CD14-positive monocyte (primary cell): ENCODE measurements around the gene CCR1. TPM values are rescaled to one million over a fixed set of nuclear protein-coding genes. Genes with fewer than 3 reads are reported as not detected.

ENCODE experiments used
- DNase-seq, 3 donors: peaks; one replicate each; pipeline ENCODE4 v3.0.0-alpha.2; 2011 to 2022
- H2AFZ ChIP-seq: 2 replicates; pipeline ENCODE4 v1.6.0; 2012; ENCODE audit warnings: mild to moderate bottlenecking, low read depth, low read length, inconsistent platforms; ENCODE audit not compliant: insufficient read depth, poor library complexity, severe bottlenecking
- H3K27ac ChIP-seq, 2 donors: 1 replicate in 1 of 2; 2 replicates in 1 of 2; pipeline ENCODE4 v1.5.1; 2012 to 2013; ENCODE audit warnings: low read length in 2 of 2, control low read depth in 1 of 2, inconsistent platforms in 1 of 2, low read depth in 1 of 2, mild to moderate bottlenecking in 1 of 2
- H3K27me3 ChIP-seq, 2 donors: one replicate each; pipeline versions ENCODE4 v1.6.0 to v1.6.1; 2011 to 2013; ENCODE audit warnings: low read length in 2 of 2; ENCODE audit not compliant: control insufficient read depth in 2 of 2, insufficient read depth in 2 of 2
- H3K36me3 ChIP-seq, 2 donors: replicated peaks in 1 of 2; 1 replicate in 1 of 2; 2 replicates in 1 of 2; pipeline versions ENCODE4 v1.5.1 to v1.6.1; 2012 to 2013; ENCODE audit warnings: low read length in 2 of 2, control low read depth in 1 of 2, inconsistent platforms in 1 of 2, mild to moderate bottlenecking in 1 of 2; ENCODE audit not compliant: insufficient read depth in 2 of 2, control insufficient read depth in 1 of 2
- H3K4me1 ChIP-seq, 2 donors: 1 replicate in 1 of 2; 2 replicates in 1 of 2; pipeline versions ENCODE4 v1.5.1 to v1.6.1; 2012 to 2013; ENCODE audit warnings: low read length in 2 of 2, control low read depth in 1 of 2, inconsistent platforms in 1 of 2, mild to moderate bottlenecking in 1 of 2, moderate library complexity in 1 of 2; ENCODE audit not compliant: insufficient read depth in 2 of 2, control insufficient read depth in 1 of 2
- H3K4me2 ChIP-seq: replicated peaks from 2 replicates; pipeline ENCODE3; 2012; ENCODE audit warnings: low read length, moderate library complexity, mild to moderate bottlenecking; ENCODE audit not compliant: poor library complexity, severe bottlenecking; ENCODE audit errors: extremely low read depth
- H3K4me3 ChIP-seq, 3 experiments: fragments of 200-600 bp in 1 of 3; sonication (generic) in 1 of 3; replicated peaks in 1 of 3; 1 replicate in 2 of 3; 2 replicates in 1 of 3; pipeline ENCODE4 v1.5.1; 2011 to 2013; ENCODE audit warnings: low read length in 3 of 3, mild to moderate bottlenecking in 3 of 3, control low read depth in 2 of 3, low read depth in 2 of 3, inconsistent platforms in 1 of 3, moderate library complexity in 1 of 3
- H3K79me2 ChIP-seq: 2 replicates; pipeline ENCODE4 v1.6.0; 2012; ENCODE audit warnings: mild to moderate bottlenecking, control low read depth, inconsistent platforms, low read length, moderate library complexity; ENCODE audit not compliant: insufficient read depth
- H3K9ac ChIP-seq: 2 replicates; pipeline ENCODE4 v1.6.0; 2017; ENCODE audit warnings: low read length, mild to moderate bottlenecking; ENCODE audit not compliant: insufficient read depth, poor library complexity, severe bottlenecking
- H3K9me3 ChIP-seq, 2 donors: replicated peaks in 1 of 2; 1 replicate in 1 of 2; 2 replicates in 1 of 2; pipeline versions ENCODE4 v1.5.1 to v1.6.1; 2012 to 2013; ENCODE audit warnings: low read length in 2 of 2, control low read depth in 1 of 2; ENCODE audit not compliant: control insufficient read depth in 1 of 2, insufficient read depth in 1 of 2
- H4K20me1 ChIP-seq: 2 replicates; pipeline ENCODE4 v1.6.0; 2012; ENCODE audit warnings: mild to moderate bottlenecking, low read length, control low read depth, moderate library complexity; ENCODE audit not compliant: insufficient read depth
- H3K27ac Mint-ChIP-seq, 7 donors: one replicate each; pipeline ENCODE4 v1.8.0; 2020; ENCODE audit warnings: mild to moderate bottlenecking in 7 of 7, mixed read lengths in 7 of 7, moderate library complexity in 6 of 7, inconsistent platforms in 2 of 7
- H3K27me3 Mint-ChIP-seq, 3 donors: one replicate each; pipeline ENCODE4 v1.8.0; 2021 to 2022; ENCODE audit warnings: low read depth in 3 of 3, mild to moderate bottlenecking in 3 of 3, mixed read lengths in 3 of 3, moderate library complexity in 3 of 3, inconsistent platforms in 1 of 3
- H3K36me3 Mint-ChIP-seq, 2 donors: one replicate each; pipeline ENCODE4 v1.8.0; 2020; ENCODE audit warnings: mixed read lengths in 2 of 2, inconsistent platforms in 1 of 2, mild to moderate bottlenecking in 1 of 2
- H3K4me1 Mint-ChIP-seq: one replicate; pipeline ENCODE4 v1.8.0; 2020; ENCODE audit warnings: mild to moderate bottlenecking, mixed read lengths
- H3K4me3 Mint-ChIP-seq, 2 donors: one replicate each; pipeline ENCODE4 v1.8.0; 2020; ENCODE audit warnings: mild to moderate bottlenecking in 2 of 2, mixed read lengths in 2 of 2, moderate library complexity in 1 of 2
- H3K9me3 Mint-ChIP-seq, 7 donors: one replicate each; pipeline ENCODE4 v1.8.0; 2020 to 2022; ENCODE audit warnings: mixed read lengths in 7 of 7, mild to moderate bottlenecking in 6 of 7, moderate library complexity in 6 of 7, inconsistent platforms in 2 of 7
- WGBS: methylation state at CpG from one replicate; pipeline ENCODE4 v1.1.5; 2013; ENCODE audit warnings: missing lambda C conversion rate; ENCODE audit not compliant: insufficient coverage; 5-methylcytosine and 5-hydroxymethylcytosine counted together
- intact Hi-C, 2 donors: fragments of 100-400 bp; cut with micrococcal nuclease; formaldehyde crosslinking; loops; one replicate each; pipeline versions ENCODE4 v1.15.0 to v1.15.1; 2023
- polyA plus RNA-seq, 3 donors: library from polyadenylated mRNA; depleted of rRNA in 1 of 3; unstranded in 2 of 3; stranded (reverse) in 1 of 3; fragments of 300-500 nt in 2 of 3; fragments of >200 nt in 1 of 3; fragmentation: Illumina TruSeq in 2 of 3; gene quantifications; 1 replicate in 2 of 3; 2 replicates in 1 of 3; pipeline ENCODE4 v1.2.3, GENCODE V29; 2012 to 2021
- TF ChIP-seq, protein P1 (sequence below): fragments of 200-600 bp; IDR thresholded peaks from one replicate; pipeline ENCODE4 v1.8.0; 2022; ENCODE audit warnings: antibody characterized with exemption, mild to moderate bottlenecking

Gene CCR1
- polyA plus RNA-seq, 3 donors = 56.7 to 304 (median 233) TPM

DNA sequence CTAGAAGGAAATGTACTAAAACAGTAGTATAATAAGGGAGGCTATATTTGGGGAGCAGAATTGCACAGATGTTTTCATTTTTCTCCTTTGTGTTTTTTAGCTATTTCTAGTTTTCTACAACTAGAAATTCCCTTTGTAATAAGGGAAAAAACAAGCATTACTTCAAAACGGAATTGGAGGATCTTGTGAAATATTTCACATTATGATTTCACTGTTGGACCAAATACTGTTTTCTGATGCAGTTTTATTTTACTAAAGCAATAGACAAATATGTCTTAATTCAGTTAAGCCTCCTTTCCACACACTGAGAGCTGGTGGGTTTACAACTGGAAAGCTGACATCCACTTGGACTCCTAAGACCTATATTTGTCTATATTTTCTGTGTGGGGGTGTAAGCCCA, 7.3 kb downstream of the CCR1 start:
- H3K9me3 ChIP-seq = no peaks in the 10 kb centered on the region
- H3K4me3 ChIP-seq = peak overlapping the region in 1 of 3 experiments; percentile 82
- no peaks in the 10 kb centered on the region for H3K27me3 Mint-ChIP-seq
- TF ChIP-seq, protein P1, sequence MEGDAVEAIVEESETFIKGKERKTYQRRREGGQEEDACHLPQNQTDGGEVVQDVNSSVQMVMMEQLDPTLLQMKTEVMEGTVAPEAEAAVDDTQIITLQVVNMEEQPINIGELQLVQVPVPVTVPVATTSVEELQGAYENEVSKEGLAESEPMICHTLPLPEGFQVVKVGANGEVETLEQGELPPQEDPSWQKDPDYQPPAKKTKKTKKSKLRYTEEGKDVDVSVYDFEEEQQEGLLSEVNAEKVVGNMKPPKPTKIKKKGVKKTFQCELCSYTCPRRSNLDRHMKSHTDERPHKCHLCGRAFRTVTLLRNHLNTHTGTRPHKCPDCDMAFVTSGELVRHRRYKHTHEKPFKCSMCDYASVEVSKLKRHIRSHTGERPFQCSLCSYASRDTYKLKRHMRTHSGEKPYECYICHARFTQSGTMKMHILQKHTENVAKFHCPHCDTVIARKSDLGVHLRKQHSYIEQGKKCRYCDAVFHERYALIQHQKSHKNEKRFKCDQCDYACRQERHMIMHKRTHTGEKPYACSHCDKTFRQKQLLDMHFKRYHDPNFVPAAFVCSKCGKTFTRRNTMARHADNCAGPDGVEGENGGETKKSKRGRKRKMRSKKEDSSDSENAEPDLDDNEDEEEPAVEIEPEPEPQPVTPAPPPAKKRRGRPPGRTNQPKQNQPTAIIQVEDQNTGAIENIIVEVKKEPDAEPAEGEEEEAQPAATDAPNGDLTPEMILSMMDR = no peak
- H3K36me3 ChIP-seq = peaks cover 49 to 71% of the 10 kb centered on the region in 2 donors
- WGBS = no CpG with 5 or more reads among the region's 1 CpG
- peak overlapping the region in 1 of 2 donors; percentile 55 for H3K27ac ChIP-seq
- H3K9ac ChIP-seq = no peak overlapping the region
- peaks cover 52 to 54% of the 10 kb centered on the region in 2 donors for H3K4me1 ChIP-seq
- peaks cover 57% of the 10 kb centered on the region for H4K20me1 ChIP-seq
- H3K9me3 Mint-ChIP-seq = peaks cover 0 to 9% (median 3%) of the 10 kb centered on the region in 7 donors
- H3K4me1 Mint-ChIP-seq = peaks cover 61% of the 10 kb centered on the region
- peaks cover 54% of the 10 kb centered on the region for H3K79me2 ChIP-seq
- H2AFZ ChIP-seq = no peak overlapping the region
- H3K27ac Mint-ChIP-seq = peak overlapping the region in 6 of 7 donors; percentile 43 to 100 (median 71)
- intact Hi-C loops = loop anchor here in 1 of 2 donors (5.0 kb wide), 1 partner anchor 167 kb away; no protein-coding TSS in a partner anchor
- no peaks in the 10 kb centered on the region for H3K27me3 ChIP-seq
- no peak for DNase-seq
- H3K4me3 Mint-ChIP-seq = no peak overlapping the region
- H3K36me3 Mint-ChIP-seq = peaks cover 62 to 79% of the 10 kb centered on the region in 2 donors
- H3K4me2 ChIP-seq = peak overlapping the region; percentile 78

DNA sequence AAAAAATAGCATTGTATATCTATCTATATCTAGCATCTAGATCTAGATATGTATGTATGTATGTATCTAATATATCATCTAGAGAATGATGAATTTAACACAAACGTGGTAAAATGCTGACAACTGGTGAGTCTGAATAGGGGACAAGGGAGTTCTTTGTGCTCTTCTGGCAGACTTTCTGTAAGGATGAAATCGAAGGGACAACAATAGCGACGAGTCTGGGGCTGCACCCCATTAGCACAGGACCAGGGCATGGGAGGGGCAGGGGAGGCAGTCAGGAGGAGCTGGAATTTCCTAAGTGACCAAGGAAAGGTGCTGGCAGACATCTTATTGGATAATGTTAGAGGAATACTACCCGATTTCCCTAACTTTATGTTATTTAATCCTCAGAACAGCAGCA, 7.9 kb downstream of the CCR1 start:
- Mint-ChIP-seq H3K4me1 (peaks cover 55% of the 10 kb centered on the region), H3K27ac (peak overlapping the region in 4 of 7 donors; percentile 30 to 81 (median 66))
- WGBS = 96% methylated on average over 4 of the region's 5 CpGs

More for the DNA sequence above, 7.9 kb downstream of the CCR1 start:
- H3K27me3 Mint-ChIP-seq = no peaks in the 10 kb centered on the region
- Histone ChIP-seq H4K20me1 (peaks cover 57% of the 10 kb centered on the region), H3K4me2 (no peak overlapping the region), H3K27me3 (no peaks in the 10 kb centered on the region), H3K36me3 (peaks cover 49 to 65% of the 10 kb centered on the region in 2 donors), H3K79me2 (peaks cover 49% of the 10 kb centered on the region), H3K9ac (no peak overlapping the region), H2AFZ (no peak overlapping the region), H3K9me3 (no peaks in the 10 kb centered on the region), H3K4me3 (no peak overlapping the region), H3K4me1 (peaks cover 47 to 49% of the 10 kb centered on the region in 2 donors), H3K27ac (peak overlapping the region in 1 of 2 donors; percentile 55)
- peaks cover 60 to 73% of the 10 kb centered on the region in 2 donors for H3K36me3 Mint-ChIP-seq
- TF ChIP-seq, protein P1 = no peak
- H3K9me3 Mint-ChIP-seq = peaks cover 0 to 9% (median 3%) of the 10 kb centered on the region in 7 donors
- no peak for DNase-seq
- H3K4me3 Mint-ChIP-seq = no peak overlapping the region
- intact Hi-C loops = loop anchor here in 1 of 2 donors (5.0 kb wide), 1 partner anchor 167 kb away; no protein-coding TSS in a partner anchor
